ENCODE measurements around the gene GLUD1. TPM values are rescaled to one million over a fixed set of nuclear protein-coding genes. Genes with fewer than 3 reads are reported as not detected.
"Not testable (repeated sequence)": the region's sequence is repeated elsewhere in the genome, so short reads cannot be mapped to it uniquely, and the experiment has no call there.

Gene GLUD1
- total RNA-seq, 1 donor from 2014 or later = 120 TPM

GRCh38 chr10:87105446-87106124 lies 10.9 kb upstream of the GLUD1 start:
- H3K4me1 ChIP-seq = no peaks in the 10 kb centered on the region
- no peak for DNase-seq
- no peaks in the 10 kb centered on the region for H3K9me3 ChIP-seq
- no peak overlapping the region for H3K4me3 ChIP-seq
- H3K27ac ChIP-seq = no peak overlapping the region
- ATAC-seq = no peak
- intact Hi-C loops (cut with DNase I) = no loop called here
- no peaks in the 10 kb centered on the region for H3K27me3 ChIP-seq
- TF ChIP-seq CTCF (IDR thresholded peaks at IDR 0.05) = no peak
- H3K36me3 ChIP-seq = peaks cover 65% of the 10 kb centered on the region

GRCh38 chr10:87104727-87105126 lies 10.1 kb upstream of the GLUD1 start:
- H3K4me1 ChIP-seq; H3K9me3 ChIP-seq; H3K27me3 ChIP-seq; H3K27ac ChIP-seq; H3K4me3 ChIP-seq; ATAC-seq; DNase-seq; intact Hi-C loops (cut with DNase I): not testable (repeated sequence)
- peaks cover 61% of the 10 kb centered on the region for H3K36me3 ChIP-seq

GRCh38 chr10:87101996-87102395 lies 7.4 kb upstream of the GLUD1 start:
- H3K4me1 ChIP-seq = no peaks in the 10 kb centered on the region
- TF ChIP-seq CTCF (IDR thresholded peaks at IDR 0.05) = no peak
- DNase-seq = no peak
- H3K36me3 ChIP-seq = peaks cover 37% of the 10 kb centered on the region
- intact Hi-C loops (cut with DNase I) = no loop called here
- H3K27ac ChIP-seq = no peak overlapping the region
- no peak for ATAC-seq
- no peaks in the 10 kb centered on the region for H3K27me3 ChIP-seq
- H3K9me3 ChIP-seq = no peaks in the 10 kb centered on the region
- no peak overlapping the region for H3K4me3 ChIP-seq

GRCh38 chr10:87095236-87095945 lies 748 bp upstream of the GLUD1 start:
- Histone ChIP-seq H3K27ac (peak overlapping the region; percentile 99), H3K4me1 (peaks cover 35% of the 10 kb centered on the region), H3K4me3 (peak overlapping the region; percentile 74), H3K27me3 (no peaks in the 10 kb centered on the region), H3K9me3 (no peaks in the 10 kb centered on the region), H3K36me3 (no peaks in the 10 kb centered on the region)
- TF ChIP-seq CTCF (IDR thresholded peaks at IDR 0.05) = no peak
- peak; percentile 87 for ATAC-seq
- intact Hi-C loops (cut with DNase I) = no loop called here
- peak; percentile 95 for DNase-seq

GRCh38 chr10:87093632-87094372 lies 841 bp downstream of the GLUD1 start:
- ATAC-seq (peak; percentile 28), DNase-seq (peak; percentile 86)
- no peak for TF ChIP-seq CTCF (IDR thresholded peaks at IDR 0.05)
- Histone ChIP-seq H3K27ac (peak overlapping the region; percentile 90), H3K4me3 (peak overlapping the region; percentile 82), H3K4me1 (peaks cover 41% of the 10 kb centered on the region), H3K36me3 (no peaks in the 10 kb centered on the region), H3K9me3 (no peaks in the 10 kb centered on the region), H3K27me3 (no peaks in the 10 kb centered on the region)
- intact Hi-C loops (cut with DNase I) = no loop called here
